H1 (cell line): ENCODE results near the gene USP24. TPM values are rescaled to one million over a fixed set of nuclear protein-coding genes. Genes with fewer than 3 reads are reported as not detected.

Experiments used
- CTCF ChIA-PET: fragments of 300-600 bp; sonication (Branson Sonifier 250); formaldehyde crosslinking; loops from one replicate; lab custom pipeline; 2021; ENCODE audit not compliant: partially characterized antibody; lab: Charles Lee
- POLR2A ChIA-PET: fragments of 300-600 bp; sonication (Branson Sonifier 250); formaldehyde crosslinking; loops from one replicate; lab custom pipeline; 2021; ENCODE audit warnings: inconsistent platforms; ENCODE audit not compliant: partially characterized antibody; lab: Charles Lee
- DNase-seq, 2 experiments: peaks; one replicate each; pipeline versions ENCODE4 v3.0.0 to v3.0.0-alpha.2; 2010 to 2022; ENCODE audit warnings: low spot score in 2 of 2, low read depth in 1 of 2, mixed read lengths in 1 of 2
- FAIRE-seq: peaks from 2 replicates; lab custom pipeline; 2011; peaks lifted over from hg19 to GRCh38; lab: Jason Lieb, UNC
- H2AFZ ChIP-seq: 2 replicates; pipeline ENCODE4 v1.8.1; 2012; ENCODE audit warnings: low read length, inconsistent platforms
- H2AK5ac ChIP-seq: 2 replicates; pipeline ENCODE4 v1.6.1; 2013; ENCODE audit warnings: low read depth, low read length
- H2BK120ac ChIP-seq: replicated peaks from 2 replicates; pipeline ENCODE3; 2013; ENCODE audit warnings: low read depth, low read length, inconsistent platforms
- H2BK12ac ChIP-seq: 2 replicates; pipeline ENCODE4 v1.6.1; 2013; ENCODE audit warnings: low read depth, low read length
- H2BK15ac ChIP-seq: 2 replicates; pipeline ENCODE4 v1.6.1; 2013; ENCODE audit warnings: low read length
- H2BK20ac ChIP-seq: 2 replicates; pipeline ENCODE4 v1.6.1; 2013; ENCODE audit warnings: low read length
- H2BK5ac ChIP-seq: 2 replicates; pipeline ENCODE4 v1.6.1; 2013; ENCODE audit warnings: low read depth, low read length
- H3K14ac ChIP-seq: 2 replicates; pipeline ENCODE4 v1.6.1; 2013; ENCODE audit warnings: inconsistent platforms; ENCODE audit not compliant: insufficient read length
- H3K18ac ChIP-seq: 2 replicates; pipeline ENCODE4 v1.6.1; 2013; ENCODE audit warnings: low read length; ENCODE audit errors: extremely low read depth
- H3K23ac ChIP-seq: 2 replicates; pipeline ENCODE4 v1.6.1; 2013; ENCODE audit warnings: inconsistent platforms; ENCODE audit not compliant: insufficient read length
- H3K23me2 ChIP-seq: 2 replicates; pipeline ENCODE4 v1.6.1; 2013; ENCODE audit warnings: low read depth, low read length
- H3K27ac ChIP-seq: 2 replicates; pipeline ENCODE4 v1.6.1; 2011; ENCODE audit warnings: low read depth, low read length, inconsistent platforms
- H3K27me3 ChIP-seq, 4 experiments: replicated peaks in 1 of 4; 1 replicate in 1 of 4; 2 replicates in 3 of 4; pipeline versions ENCODE4 v1.6.1 to v1.8.1; 2011 to 2013; ENCODE audit warnings: low read length in 3 of 4, mild to moderate bottlenecking in 3 of 4, inconsistent platforms in 2 of 4, mixed read lengths in 2 of 4, moderate library complexity in 1 of 4; ENCODE audit not compliant: control insufficient read depth in 3 of 4, insufficient read depth in 3 of 4; ENCODE audit errors: extremely low read depth in 1 of 4
- H3K36me3 ChIP-seq, 4 experiments: 2 replicates each; pipeline versions ENCODE4 v1.6.1 to v1.8.1; 2011 to 2013; ENCODE audit warnings: mild to moderate bottlenecking in 4 of 4, low read length in 3 of 4, moderate library complexity in 2 of 4, control low read depth in 1 of 4, inconsistent platforms in 1 of 4; ENCODE audit not compliant: insufficient read depth in 4 of 4, control insufficient read depth in 2 of 4
- H3K4ac ChIP-seq: replicated peaks from 2 replicates; pipeline ENCODE3; 2013; ENCODE audit warnings: low read length, low read depth, mixed read lengths, inconsistent platforms; ENCODE audit not compliant: insufficient read length
- H3K4me1 ChIP-seq, 4 experiments: replicated peaks in 1 of 4; 1 replicate in 1 of 4; 2 replicates in 3 of 4; pipeline versions ENCODE4 v1.6.1 to v1.8.1; 2011 to 2013; ENCODE audit warnings: low read length in 3 of 4, inconsistent platforms in 2 of 4, mixed read lengths in 1 of 4; ENCODE audit not compliant: insufficient read depth in 4 of 4, control insufficient read depth in 3 of 4
- H3K4me2 ChIP-seq, 2 experiments: 2 replicates each; pipeline versions ENCODE4 v1.6.1 to v1.8.1; 2011 to 2013; ENCODE audit warnings: low read depth in 2 of 2, low read length in 2 of 2, control low read depth in 1 of 2, inconsistent platforms in 1 of 2, mild to moderate bottlenecking in 1 of 2; ENCODE audit not compliant: insufficient read depth in 1 of 2
- H3K4me3 ChIP-seq, 4 experiments: fragments of 200-600, 300-600 bp in 1 of 4; sonication (generic), shearing (Covaris generic), sonication (Bioruptor Twin) in 1 of 4; 2 replicates each; pipeline versions ENCODE4 v1.5.1 to v1.8.1; 2011 to 2016; ENCODE audit warnings: low read length in 4 of 4, low read depth in 3 of 4, control low read depth in 2 of 4, inconsistent platforms in 2 of 4, mild to moderate bottlenecking in 2 of 4, mixed read lengths in 1 of 4, moderate library complexity in 1 of 4; ENCODE audit not compliant: insufficient read depth in 2 of 4; ENCODE audit errors: extremely low read depth in 1 of 4
- H3K56ac ChIP-seq: replicated peaks from 2 replicates; pipeline ENCODE3; 2013; ENCODE audit warnings: low read depth, mild to moderate bottlenecking, mixed read lengths, low read length, inconsistent platforms; ENCODE audit not compliant: insufficient read length
- H3K79me1 ChIP-seq: 2 replicates; pipeline ENCODE4 v1.6.1; 2013; ENCODE audit warnings: low read depth, low read length, control low read depth
- H3K79me2 ChIP-seq, 2 experiments: 2 replicates each; pipeline versions ENCODE4 v1.6.1 to v1.8.1; 2012 to 2013; ENCODE audit warnings: low read length in 2 of 2, mild to moderate bottlenecking in 2 of 2, inconsistent platforms in 1 of 2; ENCODE audit not compliant: insufficient read depth in 2 of 2, control insufficient read depth in 1 of 2
- H3K9ac ChIP-seq, 4 experiments: replicated peaks in 1 of 4; 1 replicate in 1 of 4; 2 replicates in 3 of 4; pipeline versions ENCODE4 v1.6.1 to v1.8.1; 2011 to 2013; ENCODE audit warnings: low read depth in 3 of 4, low read length in 3 of 4, control low read depth in 2 of 4, mild to moderate bottlenecking in 2 of 4, moderate library complexity in 2 of 4, inconsistent platforms in 1 of 4; ENCODE audit errors: extremely low read depth in 1 of 4
- H3K9me3 ChIP-seq, 2 experiments: 2 replicates each; pipeline versions ENCODE4 v1.6.1 to v1.8.1; 2012 to 2013; ENCODE audit warnings: mild to moderate bottlenecking in 2 of 2, moderate library complexity in 2 of 2, control low read depth in 1 of 2, inconsistent platforms in 1 of 2, low read depth in 1 of 2, low read length in 1 of 2, mixed read lengths in 1 of 2; ENCODE audit not compliant: insufficient read depth in 2 of 2
- H4K20me1 ChIP-seq, 2 experiments: replicated peaks in 1 of 2; 2 replicates each; pipeline versions ENCODE3 to v1.8.1; 2011 to 2013; ENCODE audit warnings: inconsistent platforms in 2 of 2, low read length in 2 of 2, mild to moderate bottlenecking in 1 of 2; ENCODE audit not compliant: insufficient read depth in 2 of 2, control insufficient read depth in 1 of 2
- H4K5ac ChIP-seq: 2 replicates; pipeline ENCODE4 v1.6.1; 2013; ENCODE audit warnings: low read length, low read depth, mixed read lengths, inconsistent platforms; ENCODE audit not compliant: insufficient read length
- H4K8ac ChIP-seq: 2 replicates; pipeline ENCODE4 v1.8.0; 2013; ENCODE audit warnings: mild to moderate bottlenecking, moderate library complexity, low read length, inconsistent platforms; ENCODE audit not compliant: insufficient read depth; ENCODE audit errors: extremely low read depth
- H4K91ac ChIP-seq: replicated peaks from 2 replicates; pipeline ENCODE3; 2013; ENCODE audit warnings: low read length, mixed read lengths, inconsistent platforms; ENCODE audit not compliant: insufficient read length
- ATF3 ChIP-seq: IDR thresholded peaks from 2 replicates; pipeline ENCODE4 v1.6.1; 2011; ENCODE audit warnings: low read depth, mild to moderate bottlenecking, low read length; ENCODE audit not compliant: insufficient read depth
- EGR1 ChIP-seq: IDR thresholded peaks from 2 replicates; pipeline ENCODE4 v1.6.1; 2011; ENCODE audit warnings: low read depth, low read length, borderline replicate concordance
- SIRT6 ChIP-seq: IDR thresholded peaks from one replicate; pipeline ENCODE4 v1.7.1; 2012; ENCODE audit warnings: low read length, inconsistent platforms
- SIX5 ChIP-seq: IDR thresholded peaks from 2 replicates; pipeline ENCODE4 v1.6.1; 2011; ENCODE audit warnings: mild to moderate bottlenecking, low read depth, low read length
- WGBS, 2 experiments: shearing (Covaris generic) in 1 of 2; methylation state at CpG; one replicate each; pipeline versions ENCODE4 v1.1.6 to v1.1.7; 2013 to 2015; ENCODE audit warnings: low lambda C conversion rate in 2 of 2, mixed read lengths in 2 of 2, inconsistent platforms in 1 of 2, low coverage in 1 of 2, missing lambda C conversion rate in 1 of 2; ENCODE audit not compliant: insufficient replicate concordance in 2 of 2, insufficient coverage in 1 of 2, insufficient read length in 1 of 2; ENCODE audit errors: extremely low coverage in 1 of 2, missing lambda C conversion rate in 1 of 2; 5-methylcytosine and 5-hydroxymethylcytosine counted together
- polyA plus RNA-seq, 7 experiments: library from polyadenylated mRNA; depleted of rRNA in 3 of 7; stranded (reverse) in 5 of 7; unstranded in 2 of 7; fragments of >200 nt in 5 of 7; fragments of 200-250 nt in 2 of 7; gene quantifications; 1 replicate in 5 of 7; 2 replicates in 1 of 7; 4 replicates in 1 of 7; pipeline versions ENCODE4 v1.2.1 to v1.2.3, GENCODE V29; 2011 to 2013; ENCODE audit warnings: missing spikeins in 2 of 7, mixed read lengths in 2 of 7
- total RNA-seq: library from RNA; stranded (reverse); fragmentation: NEBNext Ultra II Directional; extraction: Animal tissue kit (Norgen Biotek cat#: 25700); gene quantifications from 2 replicates; pipeline ENCODE4 v1.2.1, GENCODE V29; 2021

The USP24 gene
- total and polyA plus RNA-seq, 2 of the 8 experiments (the other 6 are each of a cell fraction or from before 2014, with no cell fraction given), result 11.1 to 34.6 TPM

- no peak for FAIRE-seq
- POLR2A ChIA-PET, result no interaction called here
These were observed 58.6 kb downstream of the USP24 start for GRCh38 chr1:55156608-55157007.

More at GRCh38 chr1:55156608-55157007, 58.6 kb downstream of the USP24 start:
- Histone ChIP-seq H3K4me2 (no peak overlapping the region), H3K18ac (no peak overlapping the region), H3K23me2 (no peaks in the 10 kb centered on the region), H2BK120ac (no peak overlapping the region), H4K91ac (no peak overlapping the region), H3K36me3 (peaks cover 2 to 37% (median 16%) of the 10 kb centered on the region in 4 experiments; a peak in 7 of 8 replicates), H3K9me3 (no peaks in the 10 kb centered on the region), H3K4me1 (no peaks in the 10 kb centered on the region), H2AK5ac (no peak overlapping the region), H3K9ac (no peak overlapping the region), H2AFZ (no peak overlapping the region), H4K20me1 (peaks cover 2% of the 10 kb centered on the region in 2 experiments), H3K79me2 (no peaks in the 10 kb centered on the region), H4K5ac (no peak overlapping the region), H2BK5ac (no peak overlapping the region), H3K79me1 (no peaks in the 10 kb centered on the region), H2BK15ac (no peak overlapping the region), H2BK20ac (no peak overlapping the region), H3K4me3 (no peak overlapping the region), H3K4ac (no peak overlapping the region), H3K27ac (no peak overlapping the region), H3K14ac (no peak overlapping the region), H3K27me3 (no peaks in the 10 kb centered on the region), H3K23ac (no peak overlapping the region), H4K8ac (no peak overlapping the region), H2BK12ac (no peak overlapping the region), H3K56ac (no peak overlapping the region)
- WGBS, 2 experiments, result 91% methylated on average over 3 of the region's 3 CpGs; no CpG with 5 or more reads in 1 of the 2 experiments
- TF ChIP-seq ATF3 (no peak), SIX5 (no peak), SIRT6 (no peak), EGR1 (no peak)
- DNase-seq, result no peak
- CTCF ChIA-PET, result interaction anchor here (0.6 kb wide), 1 partner anchor 52 kb away, joined by 3 read pairs; no protein-coding TSS in a partner anchor
